ENCODE data around the gene PTPN7.

DNA sequence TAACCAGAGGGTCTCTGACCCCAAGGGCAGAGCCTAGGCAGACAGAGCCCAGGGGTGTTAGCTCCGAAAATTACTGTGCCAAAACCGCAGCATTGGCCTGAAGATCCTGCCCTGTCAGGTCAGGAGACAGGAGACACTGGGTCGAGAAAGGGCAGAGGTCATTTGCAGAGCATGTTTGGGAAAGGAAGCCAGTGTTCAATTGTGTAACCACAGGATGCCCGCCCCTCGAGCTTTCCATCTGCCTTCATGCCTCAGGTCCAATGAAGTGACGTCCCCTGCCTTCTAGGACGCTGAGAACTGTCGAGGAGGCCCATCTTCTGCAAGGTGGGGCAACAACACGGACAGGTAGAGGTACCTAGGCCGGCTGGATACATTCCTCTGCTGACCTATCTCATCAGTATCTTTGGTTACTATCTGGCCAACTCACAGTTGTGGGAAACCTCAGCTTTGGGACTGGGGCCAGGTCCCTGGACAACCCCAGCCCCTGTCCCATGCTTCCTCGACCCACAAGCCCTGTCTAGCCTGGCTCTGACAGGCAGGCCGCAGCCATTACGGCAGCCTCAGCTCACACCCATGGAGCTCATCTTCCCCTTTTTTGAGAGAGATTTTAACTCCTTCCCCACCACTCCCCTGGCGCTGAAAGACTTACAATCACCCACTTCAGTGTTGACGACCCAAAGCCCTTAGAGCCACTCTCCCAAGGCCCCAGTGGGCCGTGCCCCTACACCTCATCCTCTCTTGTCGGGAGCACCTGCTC is 17.2 kb downstream of the PTPN7 start:
- TF ChIP-seq, protein P1, sequence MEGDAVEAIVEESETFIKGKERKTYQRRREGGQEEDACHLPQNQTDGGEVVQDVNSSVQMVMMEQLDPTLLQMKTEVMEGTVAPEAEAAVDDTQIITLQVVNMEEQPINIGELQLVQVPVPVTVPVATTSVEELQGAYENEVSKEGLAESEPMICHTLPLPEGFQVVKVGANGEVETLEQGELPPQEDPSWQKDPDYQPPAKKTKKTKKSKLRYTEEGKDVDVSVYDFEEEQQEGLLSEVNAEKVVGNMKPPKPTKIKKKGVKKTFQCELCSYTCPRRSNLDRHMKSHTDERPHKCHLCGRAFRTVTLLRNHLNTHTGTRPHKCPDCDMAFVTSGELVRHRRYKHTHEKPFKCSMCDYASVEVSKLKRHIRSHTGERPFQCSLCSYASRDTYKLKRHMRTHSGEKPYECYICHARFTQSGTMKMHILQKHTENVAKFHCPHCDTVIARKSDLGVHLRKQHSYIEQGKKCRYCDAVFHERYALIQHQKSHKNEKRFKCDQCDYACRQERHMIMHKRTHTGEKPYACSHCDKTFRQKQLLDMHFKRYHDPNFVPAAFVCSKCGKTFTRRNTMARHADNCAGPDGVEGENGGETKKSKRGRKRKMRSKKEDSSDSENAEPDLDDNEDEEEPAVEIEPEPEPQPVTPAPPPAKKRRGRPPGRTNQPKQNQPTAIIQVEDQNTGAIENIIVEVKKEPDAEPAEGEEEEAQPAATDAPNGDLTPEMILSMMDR (conservative IDR thresholded peaks at IDR 0.05): no peak
- TF ChIP-seq ZFX (IDR thresholded peaks at IDR 0.05): no peak

Measured in C4-2B (cell line).